IMR-90 (cell line): ENCODE data around the gene VILL. TPM values are rescaled to one million over a fixed set of nuclear protein-coding genes. Genes with fewer than 3 reads are reported as not detected.

Source experiments
- ATAC-seq: fragments of 200-7000 bp; cut with Tn5 transposase; 2 replicates; pipeline ENCODE4 v1.9.1; 2020; ENCODE audit warnings: low read depth, mild to moderate bottlenecking, moderate library complexity
- BruUV-seq: library from RNA; stranded (reverse); fragments of 400-500 nt; replicated peaks from 2 replicates; lab custom pipeline; 2021; lab: Mats Ljungman, UMichigan
- CTCF ChIA-PET: fragments of 300-600 bp; formaldehyde crosslinking; extraction: SDS; loops from one replicate; lab custom pipeline; 2021; ENCODE audit warnings: antibody characterized with exemption; lab: Yijun Ruan, JAX
- POLR2A ChIA-PET: fragments of 300-600 bp; sonication (Branson Sonifier 250); formaldehyde crosslinking; loops from one replicate; lab custom pipeline; 2022; ENCODE audit warnings: antibody characterized with exemption; ENCODE audit not compliant: unreplicated experiment; lab: Charles Lee
- DNase-seq: peaks from one replicate; pipeline ENCODE4 v3.0.0; 2013
- H2AFZ ChIP-seq: replicated peaks from 2 replicates; pipeline ENCODE3; 2013; ENCODE audit warnings: low read length, mild to moderate bottlenecking; ENCODE audit not compliant: poor library complexity
- H2AK5ac ChIP-seq: 2 replicates; pipeline ENCODE4 v1.6.1; 2013; ENCODE audit warnings: low read depth, low read length, inconsistent platforms
- H2AK9ac ChIP-seq: replicated peaks from 2 replicates; pipeline ENCODE3; 2013; ENCODE audit warnings: mild to moderate bottlenecking, low read depth, low read length, moderate library complexity; ENCODE audit not compliant: poor library complexity
- H2BK120ac ChIP-seq: 2 replicates; pipeline ENCODE4 v1.6.1; 2013; ENCODE audit warnings: low read depth, low read length, inconsistent platforms
- H2BK15ac ChIP-seq: 3 replicates; pipeline ENCODE4 v1.6.1; 2013; ENCODE audit warnings: low read depth, low read length, inconsistent platforms
- H2BK20ac ChIP-seq: 2 replicates; pipeline ENCODE4 v1.6.1; 2013; ENCODE audit warnings: low read depth, mild to moderate bottlenecking, inconsistent platforms, low read length, moderate library complexity
- H2BK5ac ChIP-seq: 2 replicates; pipeline ENCODE4 v1.6.1; 2013; ENCODE audit warnings: mild to moderate bottlenecking, low read depth, low read length, inconsistent platforms; ENCODE audit not compliant: poor library complexity, severe bottlenecking
- H3K14ac ChIP-seq: replicated peaks from 2 replicates; pipeline ENCODE4 v1.6.1; 2013; ENCODE audit warnings: low read depth, low read length, inconsistent platforms
- H3K18ac ChIP-seq: 2 replicates; pipeline ENCODE4 v1.6.1; 2013; ENCODE audit warnings: low read depth, low read length, control low read depth
- H3K23ac ChIP-seq: 2 replicates; pipeline ENCODE4 v1.6.1; 2013; ENCODE audit warnings: low read depth, low read length, inconsistent platforms
- H3K27ac ChIP-seq: 2 replicates; pipeline ENCODE4 v1.5.1; 2013; ENCODE audit warnings: mild to moderate bottlenecking, control low read depth, low read length; ENCODE audit not compliant: insufficient read depth
- H3K27me3 ChIP-seq: 2 replicates; pipeline ENCODE4 v1.6.1; 2013; ENCODE audit warnings: low read length; ENCODE audit not compliant: control insufficient read depth, insufficient read depth
- H3K36me3 ChIP-seq: 2 replicates; pipeline ENCODE4 v1.6.1; 2013; ENCODE audit warnings: low read length, mixed read lengths; ENCODE audit not compliant: control insufficient read depth, insufficient read depth
- H3K4ac ChIP-seq: 2 replicates; pipeline ENCODE4 v1.6.1; 2013; ENCODE audit warnings: low read depth, low read length, inconsistent platforms
- H3K4me1 ChIP-seq: 2 replicates; pipeline ENCODE4 v1.6.1; 2013; ENCODE audit warnings: low read length, mixed read lengths; ENCODE audit not compliant: control insufficient read depth, insufficient read depth
- H3K4me2 ChIP-seq: 2 replicates; pipeline ENCODE4 v1.6.1; 2013; ENCODE audit warnings: low read depth, mild to moderate bottlenecking, control low read depth, low read length, moderate library complexity
- H3K4me3 ChIP-seq: 2 replicates; pipeline ENCODE4 v1.5.1; 2013; ENCODE audit warnings: low read depth, mild to moderate bottlenecking, control low read depth, low read length, moderate library complexity; ENCODE audit not compliant: insufficient read depth
- H3K56ac ChIP-seq: 2 replicates; pipeline ENCODE4 v1.6.1; 2013; ENCODE audit warnings: low read length, inconsistent platforms; ENCODE audit not compliant: insufficient read depth; ENCODE audit errors: extremely low read depth
- H3K79me1 ChIP-seq, 2 experiments: 2 replicates each; pipeline ENCODE4 v1.6.1; 2013; ENCODE audit warnings: low read length in 2 of 2, inconsistent platforms in 1 of 2, low read depth in 1 of 2
- H3K9ac ChIP-seq: 2 replicates; pipeline ENCODE4 v1.6.1; 2013; ENCODE audit warnings: low read depth, low read length, control low read depth
- H3K9me1 ChIP-seq: 2 replicates; pipeline ENCODE4 v1.6.1; 2013; ENCODE audit warnings: low read length, inconsistent platforms; ENCODE audit not compliant: insufficient read depth
- H3K9me3 ChIP-seq: 2 replicates; pipeline ENCODE4 v1.6.1; 2013; ENCODE audit warnings: low read length; ENCODE audit not compliant: control insufficient read depth, insufficient read depth
- H4K20me1 ChIP-seq: 2 replicates; pipeline ENCODE4 v1.6.1; 2013; ENCODE audit warnings: low read length, inconsistent platforms; ENCODE audit not compliant: insufficient read depth
- H4K5ac ChIP-seq: 2 replicates; pipeline ENCODE4 v1.6.1; 2013; ENCODE audit warnings: mild to moderate bottlenecking, low read depth, low read length, control low read depth
- H4K8ac ChIP-seq, 2 experiments: 2 replicates each; pipeline ENCODE4 v1.6.1; 2013; ENCODE audit warnings: low read depth in 2 of 2, low read length in 2 of 2, control low read depth in 1 of 2, inconsistent platforms in 1 of 2
- H4K91ac ChIP-seq: 2 replicates; pipeline ENCODE4 v1.6.1; 2013; ENCODE audit warnings: low read depth, low read length, inconsistent platforms; ENCODE audit not compliant: insufficient read depth
- BHLHE40 ChIP-seq: fragments of 150-350 bp; IDR thresholded peaks from 2 replicates; pipeline ENCODE4 v1.6.1; 2016; ENCODE audit warnings: mild to moderate bottlenecking, low read depth, low read length
- CEBPB ChIP-seq: IDR thresholded peaks from 2 replicates; pipeline ENCODE4 v1.6.1; 2012; ENCODE audit warnings: low read depth, low read length, improper control_type of control experiment
- CHD1 ChIP-seq: IDR thresholded peaks from 2 replicates; pipeline ENCODE4 v1.6.1; 2012; ENCODE audit warnings: low read depth, low read length, improper control_type of control experiment
- CTCF ChIP-seq: conservative IDR thresholded peaks from 2 replicates; pipeline ENCODE4 v1.5.1; 2012; ENCODE audit warnings: mild to moderate bottlenecking, low read depth, low read length, improper control_type of control experiment
- ELK1 ChIP-seq: fragments of 150-350 bp; IDR thresholded peaks from 2 replicates; pipeline ENCODE4 v1.6.1; 2016; ENCODE audit warnings: low read depth, mild to moderate bottlenecking, low read length, moderate library complexity, borderline replicate concordance
- FOS ChIP-seq: fragments of 150-350 bp; IDR thresholded peaks from 2 replicates; pipeline ENCODE4 v1.6.1; 2016; ENCODE audit warnings: low read depth, low read length
- MAFK ChIP-seq: IDR thresholded peaks from 2 replicates; pipeline ENCODE4 v1.6.1; 2012; ENCODE audit warnings: low read depth, low read length, improper control_type of control experiment
- MAZ ChIP-seq: IDR thresholded peaks from 2 replicates; pipeline ENCODE4 v1.6.1; 2012; ENCODE audit warnings: low read depth, mild to moderate bottlenecking, low read length, improper control_type of control experiment, moderate library complexity, borderline replicate concordance
- MXI1 ChIP-seq: IDR thresholded peaks from 2 replicates; pipeline ENCODE4 v1.6.1; 2012; ENCODE audit warnings: low read depth, mild to moderate bottlenecking, low read length, moderate library complexity, borderline replicate concordance
- NFE2L2 ChIP-seq: fragments of 150-350 bp; IDR thresholded peaks from 2 replicates; pipeline ENCODE4 v1.6.1; 2016; ENCODE audit warnings: low read depth, mild to moderate bottlenecking, low read length
- POLR2A ChIP-seq: IDR thresholded peaks from 2 replicates; pipeline ENCODE4 v1.6.1; 2012; ENCODE audit warnings: mild to moderate bottlenecking, low read depth, low read length
- RAD21 ChIP-seq: IDR thresholded peaks from 2 replicates; pipeline ENCODE4 v1.6.1; 2012; ENCODE audit warnings: low read length, improper control_type of control experiment
- RCOR1 ChIP-seq: IDR thresholded peaks from 2 replicates; pipeline ENCODE4 v1.6.1; 2012; ENCODE audit warnings: mild to moderate bottlenecking, low read length, improper control_type of control experiment; ENCODE audit not compliant: insufficient replicate concordance
- RFX5 ChIP-seq: IDR thresholded peaks from 2 replicates; pipeline ENCODE4 v1.8.0; 2012; ENCODE audit warnings: low read depth, mild to moderate bottlenecking, low read length, moderate library complexity
- SMC3 ChIP-seq: fragments of 150-350 bp; IDR thresholded peaks from 2 replicates; pipeline ENCODE4 v1.6.1; 2016; ENCODE audit warnings: low read depth, mild to moderate bottlenecking, antibody characterized with exemption, low read length, moderate library complexity
- USF2 ChIP-seq: fragments of 150-350 bp; IDR thresholded peaks from 2 replicates; pipeline ENCODE4 v1.6.1; 2017; ENCODE audit warnings: mild to moderate bottlenecking, antibody characterized with exemption, low read length, low read depth
- WGBS, 2 experiments: methylation state at CpG; one replicate each; pipeline versions ENCODE4 v1.1.5 to v1.1.7; 2013; ENCODE audit warnings: missing lambda C conversion rate in 2 of 2; ENCODE audit not compliant: insufficient read length in 1 of 2; ENCODE audit errors: extremely low coverage in 2 of 2; 5-methylcytosine and 5-hydroxymethylcytosine counted together
- dilution Hi-C: fragments of 300-500 bp; cut with HindIII; formaldehyde crosslinking; loops from one replicate; pipeline ENCODE4 v1.14.3; 2018; ENCODE audit warnings: low sequenced_read_pairs; ENCODE audit not compliant: unreplicated experiment
- in situ Hi-C: fragments of 300-500 bp; cut with MboI; formaldehyde crosslinking; loops from 3 replicates; pipeline ENCODE4 v1.14.3; 2019; ENCODE audit warnings: low sequenced_read_pairs, inconsistent platforms, mixed read lengths
- intact Hi-C: fragments of 100-400 bp; cut with micrococcal nuclease; formaldehyde crosslinking; loops from 2 replicates; pipeline ENCODE4 v1.10.0; 2022
- polyA plus RNA-seq, 3 experiments: library from polyadenylated mRNA; depleted of rRNA; stranded (reverse); fragments of >200 nt; gene quantifications; 2 replicates each; pipeline ENCODE4 v1.2.3, GENCODE V29; 2012; ENCODE audit warnings: low replicate concordance in 1 of 3
- total RNA-seq: library from RNA; depleted of rRNA; stranded (reverse); fragments of >200 nt; gene quantifications from 2 replicates; pipeline ENCODE4 v1.2.3, GENCODE V29; 2012

The VILL gene
- total and polyA plus RNA-seq, 2 of the 4 experiments (the other 2 are of a cell fraction): 2.3 to 4.7 TPM

GRCh38 chr3:38036286-38036685 is 45.7 kb downstream of the VILL start:
- in situ Hi-C loops (no loop called here), intact Hi-C loops (no loop called here), dilution Hi-C loops (no loop called here)
- Histone ChIP-seq H4K20me1 (no peaks in the 10 kb centered on the region), H4K5ac (no peak overlapping the region), H3K23ac (no peak overlapping the region), H3K9ac (no peak overlapping the region), H3K4ac (no peak overlapping the region), H3K79me1 (no peaks in the 10 kb centered on the region), H2BK15ac (no peak overlapping the region), H2BK20ac (no peak overlapping the region), H3K14ac (no peak overlapping the region), H2AK5ac (no peak overlapping the region), H3K27ac (no peak overlapping the region), H3K9me3 (no peaks in the 10 kb centered on the region), H2AFZ (no peak overlapping the region), H4K91ac (no peak overlapping the region), H3K36me3 (no peaks in the 10 kb centered on the region), H3K9me1 (peaks cover 5% of the 10 kb centered on the region; the same call in 1 of the 2 replicates), H4K8ac (no peak overlapping the region), H3K56ac (no peak overlapping the region), H3K4me1 (peaks cover 6% of the 10 kb centered on the region), H3K27me3 (peaks cover 6% of the 10 kb centered on the region), H2BK120ac (no peak overlapping the region), H2AK9ac (no peak overlapping the region), H3K4me3 (no peak overlapping the region), H3K18ac (no peak overlapping the region), H3K4me2 (no peak overlapping the region), H2BK5ac (no peak overlapping the region)
- TF ChIP-seq BHLHE40 (no peak), CHD1 (no peak), MXI1 (no peak), RAD21 (no peak), RCOR1 (no peak), POLR2A (no peak), RFX5 (no peak), MAFK (no peak), NFE2L2 (no peak), ELK1 (no peak), USF2 (no peak), CTCF (no peak), FOS (no peak), SMC3 (no peak), CEBPB (no peak), MAZ (no peak)
- DNase-seq (no peak), ATAC-seq (no peak)
- ChIA-PET CTCF (interaction anchor here (0.6 kb wide), 1 partner anchor 948 kb away, joined by 3 read pairs; no protein-coding TSS in a partner anchor), POLR2A (no interaction called here)
- WGBS, 2 experiments: no CpG with 5 or more reads among the region's 5 CpGs
- BruUV-seq: no TSS peak
